DOHH2 (cell line): ENCODE data around the gene CAMSAP3.

Source experiments
- H3F3A ChIP-seq: fragments of 200-600 bp; sonication (generic), shearing (Covaris generic); 2 replicates; pipeline ENCODE4 v1.6.0; 2016; ENCODE audit warnings: antibody characterized with exemption, mild to moderate bottlenecking; ENCODE audit not compliant: control insufficient read depth, insufficient read depth
- H3K27ac ChIP-seq: fragments of 200-600 bp; sonication (generic); 2 replicates; pipeline ENCODE4 v1.5.1; 2014; ENCODE audit warnings: low read depth, mild to moderate bottlenecking, low read length, moderate library complexity
- H3K27me3 ChIP-seq: fragments of 200-600 bp; sonication (generic); 2 replicates; pipeline ENCODE4 v1.6.1; 2014; ENCODE audit warnings: mild to moderate bottlenecking, low read length, mixed read lengths; ENCODE audit not compliant: control insufficient read depth
- H3K36me3 ChIP-seq: fragments of 200-600 bp; sonication (generic); 2 replicates; pipeline ENCODE4 v1.6.1; 2014; ENCODE audit warnings: mild to moderate bottlenecking, low read length, moderate library complexity, mixed read lengths; ENCODE audit not compliant: control insufficient read depth
- H3K4me1 ChIP-seq: fragments of 200-600 bp; sonication (generic); 2 replicates; pipeline ENCODE4 v1.6.1; 2014; ENCODE audit warnings: mild to moderate bottlenecking, low read length, mixed read lengths; ENCODE audit not compliant: control insufficient read depth
- H3K4me2 ChIP-seq: fragments of 200-600 bp; sonication (generic); 2 replicates; pipeline ENCODE4 v1.6.0; 2014; ENCODE audit warnings: mild to moderate bottlenecking, low read length, moderate library complexity
- H3K4me3 ChIP-seq: fragments of 200-600 bp; sonication (generic); 2 replicates; pipeline ENCODE4 v1.5.1; 2014; ENCODE audit warnings: mild to moderate bottlenecking, low read length, mixed read lengths
- H3K79me2 ChIP-seq: fragments of 200-600 bp; sonication (generic); 2 replicates; pipeline ENCODE4 v1.6.1; 2014; ENCODE audit warnings: mild to moderate bottlenecking, low read length, mixed read lengths; ENCODE audit not compliant: control insufficient read depth
- H3K9me2 ChIP-seq: fragments of 200-600 bp; sonication (generic); replicated peaks from 2 replicates; pipeline ENCODE4 v1.6.1; 2014; ENCODE audit warnings: mild to moderate bottlenecking, low read length, mixed read lengths; ENCODE audit not compliant: control insufficient read depth
- H3K9me3 ChIP-seq: fragments of 200-600 bp; sonication (generic); 2 replicates; pipeline ENCODE4 v1.6.1; 2014; ENCODE audit warnings: antibody characterized with exemption, low read length, mixed read lengths; ENCODE audit not compliant: control insufficient read depth, insufficient read depth
- H4K20me1 ChIP-seq: fragments of 200-600 bp; sonication (generic); 2 replicates; pipeline ENCODE4 v1.6.0; 2014; ENCODE audit warnings: low read depth, mild to moderate bottlenecking, antibody characterized with exemption, low read length, moderate library complexity; ENCODE audit not compliant: control insufficient read depth, insufficient read depth
- CTCF ChIP-seq: fragments of 200-600 bp; sonication (generic); IDR thresholded peaks from one replicate; pipeline ENCODE4 v1.5.1; 2014; ENCODE audit warnings: antibody characterized with exemption, mild to moderate bottlenecking, low read depth, low read length; ENCODE audit not compliant: poor library complexity, severe bottlenecking
- EZH2phosphoT487 ChIP-seq: fragments of 200-600 bp; sonication (generic); IDR thresholded peaks from 2 replicates; pipeline ENCODE4 v1.6.1; 2017; ENCODE audit warnings: borderline replicate concordance, mild to moderate bottlenecking, antibody characterized with exemption, low read length, moderate library complexity, mixed read lengths

Gene CAMSAP3

GRCh38 chr19:7636317-7636690 lies 40.6 kb downstream of the CAMSAP3 start:
- no peaks in the 10 kb centered on the region for H3K9me2 ChIP-seq
- H3K4me2 ChIP-seq, result peak overlapping the region; percentile 85
- H3K9me3 ChIP-seq, result peaks cover 5% of the 10 kb centered on the region; the same call in 1 of the 2 replicates
- peaks cover 6% of the 10 kb centered on the region; the same call in 1 of the 2 replicates for H3F3A ChIP-seq
- no peak for TF ChIP-seq EZH2phosphoT487
- TF ChIP-seq CTCF, result no peak
- H3K4me1 ChIP-seq, result peaks cover 23% of the 10 kb centered on the region
- no peak overlapping the region for H3K27ac ChIP-seq
- H4K20me1 ChIP-seq, result no peaks in the 10 kb centered on the region
- H3K4me3 ChIP-seq, result peak overlapping the region; percentile 99
- peaks cover 10% of the 10 kb centered on the region; the same call in 1 of the 2 replicates for H3K36me3 ChIP-seq
- no peaks in the 10 kb centered on the region for H3K27me3 ChIP-seq
- peaks cover 23% of the 10 kb centered on the region for H3K79me2 ChIP-seq

GRCh38 chr19:7636691-7637373 lies 41.2 kb downstream of the CAMSAP3 start, which contains the start of gene STXBP2:
Gene STXBP2 (plus strand): TSS chr19:7637110. CDS start chr19:7637150, 40 bp downstream.
- Histone ChIP-seq H3F3A (peaks cover 6% of the 10 kb centered on the region; the same call in 1 of the 2 replicates), H3K4me2 (peak within 1 kb of the TSS; percentile 85), H3K27me3 (no peaks in the 10 kb centered on the region), H3K4me3 (peak within 1 kb of the TSS; percentile 99), H4K20me1 (no peaks in the 10 kb centered on the region), H3K9me2 (no peaks in the 10 kb centered on the region), H3K36me3 (peaks cover 10% of the 10 kb centered on the region; the same call in 1 of the 2 replicates), H3K9me3 (peaks cover 5% of the 10 kb centered on the region; the same call in 1 of the 2 replicates), H3K27ac (peak within 1 kb of the TSS; percentile 12; the same call in 1 of the 2 replicates), H3K79me2 (peaks cover 18% of the 10 kb centered on the region), H3K4me1 (peaks cover 23% of the 10 kb centered on the region)
- no peak for TF ChIP-seq CTCF
- no peak for TF ChIP-seq EZH2phosphoT487

GRCh38 chr19:7637374-7638256 lies 42.0 kb downstream of the CAMSAP3 start:
- peak overlapping the region; percentile 85 for H3K4me2 ChIP-seq
- peak overlapping the region; percentile 99 for H3K4me3 ChIP-seq
- H3F3A ChIP-seq, result peaks cover 6% of the 10 kb centered on the region; the same call in 1 of the 2 replicates
- peak overlapping the region; percentile 12; the same call in 1 of the 2 replicates for H3K27ac ChIP-seq
- H3K9me3 ChIP-seq, result peaks cover 5% of the 10 kb centered on the region; the same call in 1 of the 2 replicates
- no peaks in the 10 kb centered on the region for H3K27me3 ChIP-seq
- H3K36me3 ChIP-seq, result peaks cover 10% of the 10 kb centered on the region; the same call in 1 of the 2 replicates
- H3K9me2 ChIP-seq, result no peaks in the 10 kb centered on the region
- H3K4me1 ChIP-seq, result peaks cover 23% of the 10 kb centered on the region
- H4K20me1 ChIP-seq, result no peaks in the 10 kb centered on the region
- no peak for TF ChIP-seq CTCF
- no peak for TF ChIP-seq EZH2phosphoT487
- peaks cover 16% of the 10 kb centered on the region for H3K79me2 ChIP-seq
